GM18861 (cell line): ENCODE results near the gene ITPK1.

Source experiments
- ATAC-seq: cut with Tn5 transposase; IDR thresholded peaks from one replicate; pipeline ENCODE4 v1.9.1; 2021; ENCODE audit not compliant: unreplicated experiment

Gene ITPK1

GRCh38 chr14:92994942-92995341 is 120.8 kb downstream of the ITPK1 start:
- ATAC-seq = no peak

DNA sequence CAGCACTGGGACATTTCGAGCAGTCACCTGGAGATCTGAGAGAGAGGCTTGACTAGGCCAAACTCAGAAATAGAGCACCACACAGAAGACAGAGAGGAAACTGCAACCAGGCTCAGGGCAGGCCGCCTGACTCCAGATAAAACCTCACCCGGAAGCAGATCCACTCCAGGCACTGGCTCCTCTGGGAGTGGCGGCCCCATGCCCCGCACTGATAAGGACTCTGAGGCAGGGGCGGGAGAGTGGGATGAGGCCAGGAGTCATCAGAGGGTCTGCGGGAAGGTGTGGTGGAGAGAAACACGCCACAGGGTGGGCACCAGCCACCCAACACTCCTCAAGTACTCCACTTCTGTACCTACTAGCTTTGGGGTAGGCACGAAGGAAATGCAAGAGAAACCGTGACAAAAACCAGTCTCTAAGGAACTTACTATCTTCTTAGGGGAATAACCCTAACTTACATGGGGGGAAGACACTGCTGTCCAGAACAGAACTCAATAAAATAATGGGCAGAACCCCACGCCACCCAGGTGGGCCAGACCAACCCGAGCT is 121.5 kb downstream of the ITPK1 start:
- ATAC-seq = no peak

- ATAC-seq = no peak
Measured at GRCh38 chr14:92993302-92993701, 122.4 kb downstream of the ITPK1 start.

DNA sequence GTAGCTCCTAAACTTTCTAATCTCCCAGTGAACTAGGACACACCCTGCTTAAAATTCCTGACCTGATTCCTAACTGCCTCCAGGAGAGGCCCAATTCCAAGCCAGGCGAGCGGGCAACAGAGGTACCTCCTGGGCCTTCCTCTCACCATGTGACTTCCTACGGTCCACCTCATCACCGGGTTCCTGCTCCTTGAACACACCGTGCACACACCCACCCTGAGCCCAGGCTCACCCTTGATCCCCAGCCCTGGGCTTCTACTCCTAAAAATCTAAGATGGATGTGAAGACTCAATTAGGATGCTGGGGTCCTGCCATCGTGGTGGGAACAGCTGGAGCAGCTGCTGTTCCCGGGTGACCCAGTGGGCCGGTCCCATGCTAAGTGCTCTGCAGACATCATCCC is 124.2 kb downstream of the ITPK1 start:
- ATAC-seq = no peak

GRCh38 chr14:92990456-92991430 is 125.0 kb downstream of the ITPK1 start:
- no peak for ATAC-seq

DNA sequence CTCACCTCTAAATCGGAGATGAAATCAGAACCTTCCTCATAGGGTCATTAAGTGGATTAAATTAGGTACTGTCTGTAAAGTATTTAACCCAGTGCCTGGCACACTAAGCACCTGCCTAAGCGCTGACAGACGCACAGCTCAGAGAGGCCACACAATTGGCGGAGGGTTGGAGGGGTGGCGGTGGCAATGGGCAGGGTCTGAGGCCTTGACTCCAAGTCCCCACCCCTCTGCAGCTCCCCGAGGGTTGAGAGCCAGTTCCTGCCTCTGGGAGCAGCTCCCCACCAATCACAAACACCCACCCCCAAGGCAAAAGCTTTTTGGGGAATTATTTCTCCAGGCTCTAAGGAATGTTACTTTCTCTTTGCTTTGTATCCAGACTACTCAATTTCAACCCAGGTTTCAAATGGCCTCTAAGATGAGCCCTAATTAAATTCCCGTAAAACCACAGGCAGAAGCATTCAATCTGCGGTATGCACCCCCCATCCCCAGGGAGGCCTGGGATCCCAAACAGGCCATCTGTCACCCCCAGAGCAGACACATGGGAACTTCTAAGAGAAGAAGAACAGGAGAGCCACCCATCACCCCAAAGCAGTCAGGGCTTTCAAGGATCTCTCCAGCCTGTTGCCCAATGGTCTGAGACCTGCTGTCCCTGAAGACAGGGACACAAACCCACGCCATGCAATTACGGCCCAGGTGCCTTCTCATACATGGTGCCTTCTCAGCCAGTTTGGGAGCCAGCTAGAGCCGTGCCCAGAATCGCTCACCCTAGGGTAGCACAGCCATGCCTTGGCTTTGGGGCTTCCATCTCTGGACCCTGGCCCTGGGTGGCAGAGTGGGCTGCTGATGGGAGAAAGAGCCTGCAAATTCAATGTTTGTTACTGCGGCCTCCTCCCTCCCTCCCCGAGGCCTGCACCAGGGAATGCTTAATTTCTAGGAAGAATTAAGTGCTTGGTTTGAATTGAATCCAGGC is 126.7 kb downstream of the ITPK1 start:
- no peak for ATAC-seq

GRCh38 chr14:92987713-92988510 is 127.8 kb downstream of the ITPK1 start:
- ATAC-seq = no peak

DNA sequence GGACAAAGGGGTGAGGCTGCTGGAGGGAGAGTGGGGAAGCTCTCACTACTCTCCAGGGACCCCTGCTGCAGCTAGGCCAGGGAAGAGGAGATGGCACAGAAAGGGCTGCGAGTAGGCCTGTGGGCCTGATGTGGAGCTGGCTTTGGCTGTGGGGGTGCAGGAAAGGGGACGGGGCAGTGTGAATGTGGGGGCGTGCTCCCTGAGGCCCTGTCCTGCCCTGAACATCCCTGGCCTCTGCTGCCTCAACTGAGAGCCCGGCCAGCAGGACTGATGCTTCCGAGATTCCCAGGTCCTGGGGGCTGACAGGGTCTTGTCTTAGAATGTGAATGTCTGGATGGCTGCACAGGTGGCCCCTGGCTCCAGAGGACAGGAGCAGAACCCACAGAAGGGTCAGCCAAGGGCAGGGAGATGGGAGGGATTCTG is 128.6 kb downstream of the ITPK1 start:
- no peak for ATAC-seq

GRCh38 chr14:92986254-92987147 is 129.2 kb downstream of the ITPK1 start:
- no peak for ATAC-seq

DNA sequence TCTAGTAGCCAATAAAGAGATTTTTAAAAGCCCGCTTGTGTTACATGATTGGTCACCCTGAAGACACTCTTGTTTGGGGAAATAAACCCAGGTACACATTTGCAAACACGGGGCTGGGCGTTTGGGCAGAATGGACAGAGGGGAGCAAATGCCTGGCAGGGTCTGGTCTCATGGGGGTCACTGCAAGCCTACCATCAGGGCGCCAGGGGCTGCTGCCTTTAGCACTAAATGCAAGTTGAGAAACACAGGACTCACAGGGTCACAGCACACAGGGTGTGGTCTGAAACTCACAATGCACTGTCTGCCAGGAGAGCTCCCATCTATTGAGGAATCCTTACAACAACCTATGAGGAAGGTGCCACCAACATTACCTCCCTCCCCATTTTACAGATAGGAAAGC is 130.2 kb downstream of the ITPK1 start:
- no peak for ATAC-seq

DNA sequence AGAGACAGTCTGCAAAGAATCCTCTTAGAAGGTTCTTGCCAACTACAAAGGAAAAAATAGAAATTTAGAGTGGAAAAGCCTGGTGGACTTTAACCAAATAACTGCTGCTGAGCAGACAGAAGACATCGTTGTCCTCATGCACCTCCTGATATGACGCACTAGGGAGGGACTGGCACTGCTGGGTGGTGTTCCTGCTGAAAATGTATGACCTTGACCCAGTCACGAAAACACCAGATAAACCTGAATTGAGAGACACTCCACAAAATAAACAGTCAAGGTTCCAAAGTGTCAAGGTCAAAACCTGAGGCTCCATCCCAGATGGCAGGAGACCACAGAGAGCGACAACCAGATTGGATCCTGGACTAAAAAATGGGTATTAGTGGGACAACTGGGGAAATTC is 130.8 kb downstream of the ITPK1 start:
- no peak for ATAC-seq

- no peak for ATAC-seq
Measured at GRCh38 chr14:92984082-92984788, 131.5 kb downstream of the ITPK1 start.

DNA sequence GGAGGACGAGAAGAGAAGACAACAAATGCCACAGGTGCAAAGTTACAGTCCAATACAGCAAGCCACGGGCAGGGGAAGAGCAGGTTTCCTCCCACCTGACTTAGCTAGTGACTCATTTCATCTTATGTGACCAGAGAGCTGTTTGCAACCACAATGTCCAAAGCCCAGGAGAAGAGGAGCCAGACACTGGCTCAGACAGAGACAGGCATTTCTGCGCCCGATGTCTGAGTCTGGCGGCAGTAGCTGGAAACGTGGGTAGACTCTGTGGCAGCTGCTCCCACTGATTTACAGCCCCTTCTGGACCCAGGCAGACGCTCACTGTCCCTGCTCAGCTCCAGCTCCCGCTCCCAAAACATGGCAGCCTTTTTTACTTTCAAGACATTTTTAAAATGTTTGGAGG is 132.8 kb downstream of the ITPK1 start:
- ATAC-seq = no peak

DNA sequence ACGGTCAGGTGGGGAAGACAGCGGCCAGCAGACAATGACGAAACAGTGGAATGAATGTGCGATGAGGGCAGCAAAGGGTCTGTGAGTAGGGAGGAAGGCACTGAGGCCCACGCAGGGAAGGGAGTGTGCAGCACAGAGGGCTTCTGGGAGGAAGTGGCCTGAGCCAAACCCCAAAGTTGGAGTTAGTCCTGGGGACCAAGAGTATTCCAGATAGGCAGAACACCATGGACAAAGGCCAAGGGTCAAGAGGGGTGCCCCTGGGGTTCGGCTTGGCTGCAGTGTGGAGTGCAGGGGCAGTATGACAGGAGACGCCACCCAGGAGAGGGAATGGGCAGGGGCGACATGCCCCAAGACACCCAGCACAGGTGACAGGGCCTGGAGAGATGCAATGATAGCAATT is 134.0 kb downstream of the ITPK1 start:
- ATAC-seq = no peak

DNA sequence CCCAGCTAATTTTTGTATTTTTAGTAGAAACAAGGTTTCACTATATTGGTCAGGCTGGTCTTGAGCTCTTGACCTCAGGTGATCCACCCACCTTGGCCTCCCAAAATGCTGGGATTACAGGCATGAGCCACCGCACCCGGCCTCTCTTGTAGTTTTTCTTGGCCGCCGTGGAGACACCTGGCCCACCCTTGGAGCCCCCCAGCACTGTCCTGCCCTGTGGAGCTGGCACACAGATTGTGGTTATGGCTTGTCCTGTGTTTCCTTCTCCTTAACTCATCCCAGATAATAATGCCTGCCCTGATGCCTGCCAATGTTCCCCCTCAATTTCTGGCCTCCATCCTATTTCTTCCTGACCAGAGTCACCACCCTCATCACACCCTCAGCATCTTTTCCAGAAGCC is 134.9 kb downstream of the ITPK1 start:
- no peak for ATAC-seq

DNA sequence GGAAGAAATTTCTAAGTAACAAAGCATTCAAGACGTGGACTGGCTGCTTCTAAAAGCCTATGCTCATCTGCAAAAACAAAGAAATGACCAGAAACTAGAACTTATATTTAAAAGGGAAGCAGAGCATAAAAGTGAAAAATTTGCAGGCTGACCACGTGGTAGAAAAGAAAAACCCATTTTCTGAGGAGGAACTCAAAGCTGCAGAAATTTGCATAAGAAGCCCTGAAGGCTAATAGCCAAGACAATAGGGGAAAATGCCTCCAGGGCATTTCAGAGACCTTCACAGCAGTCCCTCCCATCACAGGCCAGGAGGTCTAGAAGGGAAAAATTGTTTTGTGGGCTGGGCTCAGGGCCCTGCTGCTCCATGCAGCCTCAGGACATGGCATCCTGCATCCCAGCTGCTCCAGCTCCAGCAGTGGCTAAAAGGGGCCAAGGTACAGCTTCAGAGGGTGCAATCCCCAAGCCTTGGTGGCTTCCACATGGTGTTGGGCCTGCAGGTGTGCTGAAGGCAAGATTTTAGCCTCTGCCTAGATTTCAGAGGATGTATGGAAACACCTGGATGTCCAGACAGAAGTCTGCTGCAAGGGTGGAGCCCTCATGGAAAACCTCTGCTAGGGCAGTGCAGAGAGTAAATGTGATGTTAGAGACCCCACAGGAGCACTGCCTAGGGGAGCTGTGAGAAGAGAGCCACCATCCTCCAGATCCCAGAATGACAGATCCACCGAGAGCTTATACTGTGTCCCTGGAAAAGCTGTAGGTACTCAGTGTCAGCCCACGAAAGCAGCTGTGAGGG is 137.3 kb downstream of the ITPK1 start:
- ATAC-seq = no peak

GRCh38 chr14:92976268-92976667 is 139.5 kb downstream of the ITPK1 start:
- ATAC-seq = no peak
